ENCODE results near the gene TMEM236. TPM values are rescaled to one million over a fixed set of nuclear protein-coding genes. Genes with fewer than 3 reads are reported as not detected.

The TMEM236 gene
- polyA plus RNA-seq, 1 experiment = 0.02 TPM

GRCh38 chr10:17788646-17789045 is 36.6 kb downstream of the TMEM236 start:
- POLR2A ChIA-PET = interaction anchor here (0.7 kb wide), 1 partner anchor 420 kb away, joined by 3 read pairs; no protein-coding TSS in a partner anchor
- Histone ChIP-seq H3K4me3 (ENCODE audit: low read depth, low read length) (no peak overlapping the region), H3K27me3 (ENCODE audit: control insufficient read depth, insufficient read depth, low read length) (no peaks in the 10 kb centered on the region), H3K27ac (ENCODE audit: low read depth, low read length) (no peak overlapping the region), H3K9me3 (ENCODE audit: control insufficient read depth, insufficient read depth, low read length) (no peaks in the 10 kb centered on the region)
- TF ChIP-seq, protein P1, sequence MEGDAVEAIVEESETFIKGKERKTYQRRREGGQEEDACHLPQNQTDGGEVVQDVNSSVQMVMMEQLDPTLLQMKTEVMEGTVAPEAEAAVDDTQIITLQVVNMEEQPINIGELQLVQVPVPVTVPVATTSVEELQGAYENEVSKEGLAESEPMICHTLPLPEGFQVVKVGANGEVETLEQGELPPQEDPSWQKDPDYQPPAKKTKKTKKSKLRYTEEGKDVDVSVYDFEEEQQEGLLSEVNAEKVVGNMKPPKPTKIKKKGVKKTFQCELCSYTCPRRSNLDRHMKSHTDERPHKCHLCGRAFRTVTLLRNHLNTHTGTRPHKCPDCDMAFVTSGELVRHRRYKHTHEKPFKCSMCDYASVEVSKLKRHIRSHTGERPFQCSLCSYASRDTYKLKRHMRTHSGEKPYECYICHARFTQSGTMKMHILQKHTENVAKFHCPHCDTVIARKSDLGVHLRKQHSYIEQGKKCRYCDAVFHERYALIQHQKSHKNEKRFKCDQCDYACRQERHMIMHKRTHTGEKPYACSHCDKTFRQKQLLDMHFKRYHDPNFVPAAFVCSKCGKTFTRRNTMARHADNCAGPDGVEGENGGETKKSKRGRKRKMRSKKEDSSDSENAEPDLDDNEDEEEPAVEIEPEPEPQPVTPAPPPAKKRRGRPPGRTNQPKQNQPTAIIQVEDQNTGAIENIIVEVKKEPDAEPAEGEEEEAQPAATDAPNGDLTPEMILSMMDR (IDR thresholded peaks at IDR 0.05; ENCODE audit: low read depth, low read length) = no peak
- CTCF ChIA-PET = no interaction called here
- DNase-seq (ENCODE audit: low read depth, low spot score) = no peak

- no peak for DNase-seq (ENCODE audit: low read depth, low spot score)
- TF ChIP-seq, protein P1 (IDR thresholded peaks at IDR 0.05; ENCODE audit: low read depth, low read length) = no peak
- Histone ChIP-seq H3K27me3 (ENCODE audit: control insufficient read depth, insufficient read depth, low read length) (no peaks in the 10 kb centered on the region), H3K27ac (ENCODE audit: low read depth, low read length) (no peak overlapping the region), H3K4me3 (ENCODE audit: low read depth, low read length) (no peak overlapping the region), H3K9me3 (ENCODE audit: control insufficient read depth, insufficient read depth, low read length) (no peaks in the 10 kb centered on the region)
- CTCF ChIA-PET = no interaction called here
- POLR2A ChIA-PET = no interaction called here
Observed at GRCh38 chr10:17789396-17789795, 37.4 kb downstream of the TMEM236 start.

- no peak overlapping the region for H3K4me3 ChIP-seq (ENCODE audit: low read depth, low read length)
- ChIA-PET CTCF (no interaction called here), POLR2A (no interaction called here)
- no peak overlapping the region for H3K27ac ChIP-seq (ENCODE audit: low read depth, low read length)
- TF ChIP-seq, protein P1 (IDR thresholded peaks at IDR 0.05; ENCODE audit: low read depth, low read length) = no peak
- DNase-seq (ENCODE audit: low read depth, low spot score) = no peak
- H3K9me3 ChIP-seq (ENCODE audit: control insufficient read depth, insufficient read depth, low read length) = no peaks in the 10 kb centered on the region
- no peaks in the 10 kb centered on the region for H3K27me3 ChIP-seq (ENCODE audit: control insufficient read depth, insufficient read depth, low read length)
Observed at GRCh38 chr10:17790651-17791050, 38.6 kb downstream of the TMEM236 start.

DNA sequence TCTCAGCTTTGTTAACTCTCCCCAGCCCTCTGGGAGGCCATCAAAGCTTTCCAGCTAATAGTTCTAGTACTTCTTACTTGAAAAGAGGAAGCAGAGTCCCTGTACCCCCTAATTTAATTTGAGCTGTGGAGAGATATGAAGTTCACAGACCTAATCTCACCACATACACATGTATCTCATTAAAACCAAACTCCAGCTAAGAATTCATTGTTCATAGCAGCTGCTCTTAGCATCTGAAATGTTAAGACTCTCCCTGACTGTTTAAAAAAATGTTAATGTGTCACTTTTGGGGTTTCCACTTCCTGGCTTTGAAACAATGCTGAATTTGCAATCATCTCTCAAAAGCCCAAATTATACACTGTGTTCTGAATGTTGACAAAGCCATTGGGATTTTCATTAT is 41.0 kb downstream of the TMEM236 start:
- no peak overlapping the region for H3K4me3 ChIP-seq (ENCODE audit: low read depth, low read length)
- POLR2A ChIA-PET = no interaction called here
- H3K27me3 ChIP-seq (ENCODE audit: control insufficient read depth, insufficient read depth, low read length) = no peaks in the 10 kb centered on the region
- DNase-seq (ENCODE audit: low read depth, low spot score) = no peak
- TF ChIP-seq, protein P1 (IDR thresholded peaks at IDR 0.05; ENCODE audit: low read depth, low read length) = no peak
- no peaks in the 10 kb centered on the region for H3K9me3 ChIP-seq (ENCODE audit: control insufficient read depth, insufficient read depth, low read length)
- H3K27ac ChIP-seq (ENCODE audit: low read depth, low read length) = no peak overlapping the region
- CTCF ChIA-PET = no interaction called here

GRCh38 chr10:17793823-17794644 is 42.0 kb downstream of the TMEM236 start:
- POLR2A ChIA-PET = no interaction called here
- Histone ChIP-seq H3K9me3 (ENCODE audit: control insufficient read depth, insufficient read depth, low read length) (no peaks in the 10 kb centered on the region), H3K4me3 (ENCODE audit: low read depth, low read length) (no peak overlapping the region), H3K27me3 (ENCODE audit: control insufficient read depth, insufficient read depth, low read length) (no peaks in the 10 kb centered on the region), H3K27ac (ENCODE audit: low read depth, low read length) (no peak overlapping the region)
- TF ChIP-seq, protein P1 (IDR thresholded peaks at IDR 0.05; ENCODE audit: low read depth, low read length) = no peak
- no peak for DNase-seq (ENCODE audit: low read depth, low spot score)
- CTCF ChIA-PET = no interaction called here

Data from AG04450 (cell line).